ENCODE measurements around the gene HSPH1.

HSPH1 gene

DNA sequence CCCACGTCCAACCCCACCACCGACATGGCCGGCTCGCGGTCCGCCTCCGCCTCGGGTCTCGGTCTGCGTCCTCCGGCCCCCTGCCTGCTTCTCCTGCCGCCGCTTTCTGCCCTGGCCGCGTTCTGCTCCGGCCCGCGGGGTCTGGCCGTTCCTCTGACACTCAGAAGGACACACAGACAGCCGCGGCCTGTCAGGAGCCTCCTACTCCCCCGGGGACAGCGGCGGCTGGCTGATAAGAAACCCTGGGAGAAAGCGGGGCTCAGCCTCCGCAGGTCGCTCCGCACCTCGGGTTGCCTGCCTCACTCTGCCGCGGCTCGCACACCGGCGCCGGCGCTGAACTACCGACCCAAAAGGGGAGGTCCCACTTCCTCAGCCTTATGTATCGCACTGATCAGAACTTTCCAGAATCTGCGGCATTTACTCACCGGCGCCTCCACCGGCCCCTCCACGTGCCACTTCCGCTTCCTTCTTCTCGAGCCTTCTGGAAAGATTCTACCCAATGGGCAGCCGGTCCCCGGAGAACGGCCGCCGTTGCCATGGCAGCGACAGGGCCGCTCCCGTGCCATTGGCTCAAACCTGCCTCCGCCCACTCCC, at the start of gene HSPH1:
TSS of gene HSPH1 (minus strand) at position 348 of the 594 bp plus-strand sequence. CDS start at position 26, 322 bp downstream.
- DNase-seq (ENCODE audit: extremely low read depth in 1 of 2, low read depth in 1 of 2), result peak; percentile 97 to 99

GRCh38 chr13:31209841-31210210, 48.1 kb upstream of the HSPH1 start:
- no peak for DNase-seq (ENCODE audit: extremely low read depth in 1 of 2, low read depth in 1 of 2)

DNA sequence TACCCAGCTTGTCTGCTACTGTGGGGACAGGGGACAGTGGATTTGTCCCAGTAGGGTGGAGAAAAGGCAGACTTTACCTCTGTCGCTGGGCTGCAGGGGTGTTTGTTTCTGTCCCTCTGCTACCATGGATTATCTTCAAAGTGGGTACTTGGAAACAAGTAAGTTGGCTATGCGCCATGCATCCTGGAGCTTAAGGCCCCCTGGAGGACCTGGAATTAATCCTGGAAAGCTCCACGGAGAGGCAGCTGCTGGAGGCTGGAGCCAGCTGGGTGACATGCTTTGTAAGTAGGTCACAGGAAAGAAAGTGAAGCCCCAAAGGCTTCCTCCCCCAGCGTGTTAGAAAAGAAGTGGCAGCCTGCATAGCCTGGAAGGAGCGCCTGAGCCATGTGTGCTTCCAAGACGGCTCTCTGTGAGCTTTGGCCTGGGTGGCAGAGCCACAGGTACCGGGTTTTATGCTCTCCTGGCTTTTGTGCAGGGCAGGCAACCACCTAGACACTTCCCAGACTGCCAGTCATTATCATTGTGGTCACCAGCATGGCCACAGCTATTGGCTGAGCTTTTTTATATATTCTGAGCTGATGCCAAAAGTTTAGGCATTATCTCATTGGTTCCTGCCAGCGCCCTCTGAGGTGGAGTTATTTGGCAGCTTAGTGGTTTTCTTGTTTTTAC, 47.6 kb upstream of the HSPH1 start:
- no peak for DNase-seq (ENCODE audit: extremely low read depth in 1 of 2, low read depth in 1 of 2)

DNA sequence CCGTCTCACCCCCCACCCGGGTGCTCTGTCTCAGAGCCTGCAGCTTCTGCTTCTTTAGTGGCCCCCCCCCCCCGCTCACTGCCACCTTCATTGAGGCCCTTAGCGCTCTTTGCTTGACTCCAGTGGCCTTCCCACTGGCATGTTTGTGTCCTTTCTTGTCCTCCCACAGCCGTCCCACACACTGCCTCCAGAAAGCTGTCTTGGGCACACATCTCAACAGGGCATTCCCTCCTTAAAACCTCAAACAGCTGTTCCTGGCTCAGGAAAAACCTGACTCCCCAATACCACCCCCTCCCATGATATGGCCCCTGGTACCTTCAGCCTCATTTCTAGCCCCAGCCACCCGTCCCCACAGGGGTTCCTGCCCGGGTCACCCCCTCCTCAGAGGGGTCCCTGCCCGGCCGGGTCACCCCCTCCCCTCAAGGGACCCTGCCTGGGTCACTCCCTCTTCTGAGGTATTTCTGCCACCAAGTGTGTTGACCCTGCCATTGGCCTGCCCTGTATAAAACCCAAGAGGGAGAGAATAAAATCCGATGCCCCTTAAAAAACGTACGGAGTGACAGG, 46.9 kb upstream of the HSPH1 start:
- no peak for DNase-seq (ENCODE audit: extremely low read depth in 1 of 2, low read depth in 1 of 2)

- DNase-seq (ENCODE audit: extremely low read depth in 1 of 2, low read depth in 1 of 2), result no peak
Observed at GRCh38 chr13:31207661-31208552, 46.2 kb upstream of the HSPH1 start.

DNA sequence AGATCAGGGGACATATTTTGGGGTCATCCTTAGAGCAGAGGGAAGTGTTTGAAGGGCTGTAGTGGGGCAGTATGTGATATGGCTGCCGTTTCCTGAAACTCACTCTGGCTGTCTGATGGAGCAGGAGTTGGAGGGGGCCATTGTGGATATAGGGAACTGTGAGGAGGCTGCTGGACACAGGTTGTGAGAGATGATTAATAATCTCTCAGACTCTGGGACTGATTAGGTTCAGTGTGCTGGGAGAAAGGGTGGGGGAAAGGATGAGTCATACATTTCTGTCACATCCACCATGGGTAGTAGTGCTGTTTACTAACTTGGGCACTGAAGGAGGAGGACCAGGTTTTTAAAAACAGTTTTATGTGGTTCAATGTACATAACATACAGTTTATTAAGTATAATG, 42.9 kb upstream of the HSPH1 start:
- DNase-seq (ENCODE audit: extremely low read depth in 1 of 2, low read depth in 1 of 2), result no peak

DNA sequence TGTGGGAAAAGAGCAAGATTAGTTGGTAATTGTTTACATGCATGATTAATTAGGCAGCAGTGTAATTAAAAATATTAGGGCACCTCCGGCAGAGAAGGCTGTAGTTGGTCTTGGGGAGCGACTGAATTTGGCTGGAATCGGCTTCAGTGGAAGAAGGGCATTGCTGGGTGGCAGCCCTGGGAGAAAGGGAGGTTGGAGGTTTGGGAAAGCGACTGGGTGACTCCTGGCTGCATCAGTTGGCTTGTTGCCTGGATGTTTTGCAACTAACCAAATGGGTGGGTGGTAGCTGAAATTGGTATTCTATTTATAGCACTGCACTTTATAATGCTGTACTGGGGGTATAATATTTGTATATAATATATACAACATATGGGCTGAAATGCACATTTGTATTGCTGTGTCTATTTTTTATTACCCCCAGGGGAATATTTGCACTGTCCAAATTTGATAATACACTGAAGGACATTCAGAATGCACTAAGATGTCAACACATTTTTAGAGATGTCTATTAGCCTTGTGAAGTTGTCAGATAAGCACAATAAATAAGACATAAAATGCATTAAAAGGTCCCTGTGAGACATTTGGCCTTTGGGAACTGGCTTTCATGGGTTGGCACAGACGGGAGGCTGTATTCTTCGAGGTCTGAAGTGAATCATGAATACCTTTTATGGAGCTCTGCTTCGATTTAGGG, 39.8 kb upstream of the HSPH1 start:
- no peak for DNase-seq (ENCODE audit: extremely low read depth in 1 of 2, low read depth in 1 of 2)

DNA sequence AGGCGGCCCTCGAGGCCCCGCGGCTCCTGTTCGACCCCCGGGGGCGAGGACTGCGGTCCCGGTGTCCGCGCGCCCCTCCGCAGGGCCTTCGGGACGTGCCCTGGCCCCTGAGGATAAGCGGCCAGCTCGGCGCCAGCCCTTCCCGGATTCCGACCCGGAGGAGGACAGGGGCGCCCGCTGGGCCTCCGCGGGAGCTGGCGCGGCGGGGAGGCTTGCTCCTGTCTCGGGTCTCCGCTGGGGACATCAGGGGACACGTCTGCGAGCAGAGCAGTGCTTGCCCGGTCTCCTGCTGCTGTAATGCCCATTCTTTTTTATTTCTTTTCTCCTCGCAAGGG, 38.9 kb upstream of the HSPH1 start:
- DNase-seq (ENCODE audit: extremely low read depth in 1 of 2, low read depth in 1 of 2), result peak; percentile 10 to 11

- peak; percentile 49 to 65 for DNase-seq (ENCODE audit: extremely low read depth in 1 of 2, low read depth in 1 of 2)
Observed at GRCh38 chr13:31199849-31200636, 38.3 kb upstream of the HSPH1 start, which contains the start of gene B3GLCT. TSS of gene B3GLCT (plus strand) at chr13:31199975. CDS start at chr13:31200085, 110 bp downstream.

DNA sequence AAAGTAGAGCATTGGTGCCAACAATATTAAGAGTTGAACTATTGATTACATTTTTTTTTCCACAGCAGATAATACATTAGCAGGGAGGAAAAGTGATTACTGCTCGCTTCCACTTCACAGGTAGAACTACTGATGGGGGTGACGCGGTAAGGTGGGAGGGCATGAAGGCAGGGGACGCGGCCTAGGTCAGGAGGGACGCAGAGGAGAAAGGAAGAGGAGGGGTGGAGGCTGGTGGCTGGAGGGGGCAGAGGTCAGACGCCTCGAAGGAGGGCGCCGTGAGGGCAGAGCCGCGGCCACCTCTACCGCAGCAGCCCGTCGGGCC, 37.8 kb upstream of the HSPH1 start:
- no peak for DNase-seq (ENCODE audit: extremely low read depth in 1 of 2, low read depth in 1 of 2)

- DNase-seq (ENCODE audit: extremely low read depth in 1 of 2, low read depth in 1 of 2), result no peak
Observed at GRCh38 chr13:31198519-31198918, 36.8 kb upstream of the HSPH1 start.

GRCh38 chr13:31196992-31197391, 35.3 kb upstream of the HSPH1 start:
- no peak for DNase-seq (ENCODE audit: extremely low read depth in 1 of 2, low read depth in 1 of 2)

DNA sequence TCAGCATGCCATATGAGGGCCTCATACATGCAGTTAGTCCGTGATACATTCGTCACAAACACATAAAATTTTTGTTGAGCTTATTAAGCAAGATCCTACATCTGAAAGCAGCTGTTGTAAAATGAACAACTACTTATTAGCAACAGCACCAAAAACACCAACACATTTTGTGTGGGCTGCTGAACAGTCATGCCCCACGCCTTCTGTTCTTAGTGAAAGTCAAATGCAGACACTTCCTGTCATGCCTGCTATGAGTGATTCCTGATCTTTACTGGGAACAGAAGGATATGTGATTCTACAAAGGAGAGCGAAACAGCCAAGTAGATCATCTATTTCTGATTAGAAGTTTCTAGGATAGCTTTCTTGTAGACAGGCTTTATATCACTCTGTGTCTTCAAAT, 33.9 kb upstream of the HSPH1 start:
- no peak for DNase-seq (ENCODE audit: extremely low read depth in 1 of 2, low read depth in 1 of 2)

GRCh38 chr13:31192306-31192705, 30.6 kb upstream of the HSPH1 start:
- DNase-seq (ENCODE audit: extremely low read depth in 1 of 2, low read depth in 1 of 2), result no peak

GRCh38 chr13:31191748-31192147, 30.0 kb upstream of the HSPH1 start:
- DNase-seq (ENCODE audit: extremely low read depth in 1 of 2, low read depth in 1 of 2), result no peak

DNA sequence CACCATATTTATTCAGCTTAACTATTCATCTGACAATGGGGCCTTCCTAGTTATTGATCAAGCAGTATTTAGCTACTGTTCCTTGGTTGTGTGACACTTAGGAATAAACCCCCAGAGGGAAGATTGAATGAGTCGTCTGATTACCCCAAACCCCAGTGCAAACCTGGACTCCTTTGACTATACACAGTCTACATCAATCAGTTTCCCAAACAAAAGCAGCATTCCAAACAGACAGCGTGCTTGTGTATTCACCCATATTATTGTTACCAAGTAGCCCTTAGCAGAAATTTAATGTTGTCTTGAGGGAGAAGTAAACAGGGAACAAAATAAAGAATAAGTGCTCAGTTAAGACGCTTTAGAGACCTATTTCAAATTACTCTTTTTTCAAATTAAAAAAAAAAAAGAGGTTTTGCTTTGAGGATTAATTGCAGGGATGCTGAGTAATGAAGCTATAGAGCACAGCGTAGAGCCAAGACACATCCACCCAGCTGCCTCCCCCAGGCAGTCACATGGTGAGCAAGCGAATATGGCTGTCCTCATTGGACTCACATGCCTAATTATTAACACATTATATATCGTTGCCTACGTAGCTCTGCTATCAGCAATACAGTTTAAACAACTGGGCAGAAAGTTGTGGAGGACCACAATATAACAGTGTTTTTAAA, 23.4 kb upstream of the HSPH1 start:
- DNase-seq (ENCODE audit: extremely low read depth in 1 of 2, low read depth in 1 of 2), result no peak

DNA sequence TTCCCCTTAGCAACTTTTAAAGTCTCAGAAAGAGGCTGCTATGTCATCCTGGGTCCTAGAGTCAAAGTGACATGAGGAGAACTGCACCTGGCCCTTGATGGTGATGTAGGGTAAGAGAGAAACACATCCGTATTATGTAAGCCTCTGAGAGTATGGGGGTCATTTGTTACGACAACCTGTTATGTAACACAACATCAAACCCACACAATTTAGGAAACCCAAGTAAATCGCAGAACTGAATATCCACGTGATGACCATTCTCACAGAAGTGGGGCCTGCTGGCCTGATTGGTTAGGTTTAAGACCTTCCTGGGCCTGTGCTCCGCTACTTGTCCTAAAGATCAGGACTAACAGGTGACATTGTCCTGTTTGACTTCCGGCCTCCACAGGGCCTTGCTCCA, 22.7 kb upstream of the HSPH1 start:
- DNase-seq (ENCODE audit: extremely low read depth in 1 of 2, low read depth in 1 of 2), result no peak

- DNase-seq (ENCODE audit: extremely low read depth in 1 of 2, low read depth in 1 of 2), result no peak
Observed at GRCh38 chr13:31182987-31183386, 21.3 kb upstream of the HSPH1 start.

DNA sequence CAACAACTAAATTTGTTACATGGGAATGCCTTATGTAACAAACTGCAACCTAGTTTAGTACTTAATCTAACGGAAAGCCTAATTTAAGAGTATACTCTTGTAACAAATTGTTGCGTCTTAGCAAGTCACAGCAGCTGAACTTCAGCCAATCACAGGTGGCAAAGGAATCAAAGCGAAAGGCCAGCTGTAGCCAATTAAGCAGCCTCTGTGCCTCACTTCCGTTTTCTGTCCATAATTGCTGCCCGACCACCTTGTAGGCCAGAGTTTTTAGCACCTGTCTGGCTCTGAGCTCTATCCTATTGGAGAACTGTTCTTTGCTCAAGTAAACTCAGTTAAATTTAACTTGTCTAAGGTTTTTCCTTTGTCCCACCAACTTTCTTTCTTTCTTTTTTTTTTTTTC, 18.1 kb upstream of the HSPH1 start:
- DNase-seq (ENCODE audit: extremely low read depth in 1 of 2, low read depth in 1 of 2), result no peak

- no peak for DNase-seq (ENCODE audit: extremely low read depth in 1 of 2, low read depth in 1 of 2)
Observed at GRCh38 chr13:31179241-31179640, 17.5 kb upstream of the HSPH1 start.

All from stimulated activated CD8-positive, alpha-beta memory T cell treated with anti-CD3 and anti-CD28 coated beads, Interleukin-7, amount 100 ng/mL, for 48 hours (primary cell).